DMS114 treated with DMSO at 0.1 percent for 48 hours (cell line): ENCODE results near the gene HLA-A.
"Not testable (repeated sequence)": the region's sequence is repeated elsewhere in the genome, so short reads cannot be mapped to it uniquely, and the experiment has no call there.

ENCODE experiments used
- DNase-seq: peaks from one replicate; lab custom pipeline; 2025; ENCODE audit not compliant: unreplicated experiment; lab: John Stamatoyannopoulos, UW

The HLA-A gene

GRCh38 chr6:29959467-29959866, 17.1 kb downstream of the HLA-A start:
- no peak for DNase-seq

GRCh38 chr6:29961966-29962365, 19.6 kb downstream of the HLA-A start:
- DNase-seq = no peak

- not testable (repeated sequence) for DNase-seq
These were observed 21.4 kb downstream of the HLA-A start for GRCh38 chr6:29963697-29964096.

- no peak for DNase-seq
These were observed 22.2 kb downstream of the HLA-A start for GRCh38 chr6:29964518-29964886.

GRCh38 chr6:29964887-29965562, 22.7 kb downstream of the HLA-A start:
- no peak for DNase-seq

- no peak for DNase-seq
These were observed 23.2 kb downstream of the HLA-A start for GRCh38 chr6:29965563-29965872.

GRCh38 chr6:29965873-29966601, 23.7 kb downstream of the HLA-A start:
- no peak for DNase-seq

- peak; percentile 11 for DNase-seq
These were observed 25.2 kb downstream of the HLA-A start for GRCh38 chr6:29967379-29968010.

GRCh38 chr6:29968130-29968529, 25.8 kb downstream of the HLA-A start:
- DNase-seq = no peak

- DNase-seq = no peak
These were observed 26.6 kb downstream of the HLA-A start for GRCh38 chr6:29968905-29969304.

GRCh38 chr6:29970711-29971110, 28.4 kb downstream of the HLA-A start:
- no peak for DNase-seq

- DNase-seq = no peak
These were observed 32.7 kb downstream of the HLA-A start for GRCh38 chr6:29974901-29975560.

GRCh38 chr6:29975561-29975907, 33.2 kb downstream of the HLA-A start:
- no peak for DNase-seq

GRCh38 chr6:29976253-29976587, 33.9 kb downstream of the HLA-A start:
- no peak for DNase-seq

- DNase-seq = peak; percentile 72
These were observed 34.5 kb downstream of the HLA-A start for GRCh38 chr6:29976588-29977424.

- DNase-seq = no peak
These were observed 35.0 kb downstream of the HLA-A start for GRCh38 chr6:29977425-29977727.

- not testable (repeated sequence) for DNase-seq
These were observed 37.7 kb downstream of the HLA-A start for GRCh38 chr6:29980013-29980412.

- no peak for DNase-seq
These were observed 38.2 kb downstream of the HLA-A start for GRCh38 chr6:29980511-29980910.

- no peak for DNase-seq
These were observed 39.0 kb downstream of the HLA-A start for GRCh38 chr6:29981211-29981812.

- no peak for DNase-seq
These were observed 39.8 kb downstream of the HLA-A start for GRCh38 chr6:29982097-29982496.

- DNase-seq = no peak
These were observed 41.9 kb downstream of the HLA-A start for GRCh38 chr6:29984232-29984631.
